ENCODE data around the gene UBE2H. TPM values are rescaled to one million over a fixed set of nuclear protein-coding genes. Genes with fewer than 3 reads are reported as not detected.
"Not testable (repeated sequence)": the region's sequence is repeated elsewhere in the genome, so short reads cannot be mapped to it uniquely, and the experiment has no call there.

UBE2H gene
- total RNA-seq, 6 donors from 2014 or later = 60.5 to 138 (median 65.4) TPM

DNA sequence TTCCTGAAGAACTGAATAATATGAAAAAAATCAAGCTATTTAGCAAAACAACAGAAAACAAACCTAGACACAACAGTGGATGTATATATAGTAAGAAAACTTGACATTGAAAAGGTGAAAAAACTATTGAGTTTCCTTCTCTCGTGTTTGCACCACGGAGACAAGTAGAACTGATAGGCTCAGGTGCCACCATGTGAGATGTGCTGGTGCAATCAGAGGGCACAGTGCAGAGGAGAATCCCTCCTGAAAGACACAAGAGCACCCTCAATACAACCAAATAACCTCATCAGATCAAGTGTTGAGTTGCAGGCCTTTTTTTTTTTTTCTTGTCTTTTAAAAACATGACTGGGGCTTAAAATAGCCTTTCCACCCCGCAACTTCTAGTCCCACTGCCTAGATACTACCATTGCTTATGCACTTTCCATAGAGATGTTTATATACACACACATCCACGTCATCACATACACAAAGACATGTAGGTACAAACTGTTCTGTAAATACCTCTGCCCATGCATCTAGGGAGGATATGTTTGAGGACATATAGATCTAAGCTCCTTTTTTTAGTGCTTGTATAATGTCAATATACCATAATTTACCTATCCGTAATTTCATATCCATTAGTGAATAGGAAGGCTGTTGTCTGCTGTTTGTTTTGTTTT, 54.1 kb downstream of the UBE2H start:
- no peaks in the 10 kb centered on the region for H3K27me3 ChIP-seq
- H3K27ac ChIP-seq = peak overlapping the region in 3 of 4 donors; percentile 1 to 54 (median 44)
- no peak for DNase-seq
- WGBS, 2 donors = 72 to 80% methylated on average over 5 of the region's 5 CpGs
- H3K4me1 ChIP-seq = peaks cover 0 to 14% (median 9%) of the 10 kb centered on the region in 4 donors
- peak in 2 of 4 donors; percentile 67 to 85 for TF ChIP-seq EP300 (IDR thresholded peaks at IDR 0.05)
- no peak for TF ChIP-seq POLR2A (IDR thresholded peaks at IDR 0.05)
- H3K36me3 ChIP-seq = peaks cover 0 to 19% (median 1%) of the 10 kb centered on the region in 4 donors
- ATAC-seq (ENCODE audit: low FRiP score in 2 of 2) = no peak
- no peaks in the 10 kb centered on the region for H3K9me3 ChIP-seq
- no peak overlapping the region for H3K4me3 ChIP-seq

DNA sequence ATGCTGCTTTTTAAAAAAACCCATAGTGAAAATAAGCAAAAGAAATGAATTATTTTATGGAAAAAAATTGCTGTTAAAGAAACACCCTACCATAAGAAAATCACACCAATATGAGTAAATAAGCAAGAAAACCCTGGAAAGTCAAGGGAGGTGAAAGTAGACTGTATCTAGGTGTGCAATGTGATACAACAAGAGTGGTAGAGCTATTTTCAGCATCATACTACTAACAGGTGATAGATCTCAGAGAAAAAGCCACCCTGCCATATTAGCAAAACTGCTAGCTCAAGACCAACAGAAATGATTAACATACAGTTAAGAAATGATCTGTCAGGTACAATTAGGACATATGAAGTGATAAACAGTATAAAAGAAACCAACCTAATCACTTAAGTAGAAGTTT, 54.8 kb downstream of the UBE2H start:
- peak overlapping the region in 3 of 4 donors; percentile 1 to 54 (median 44) for H3K27ac ChIP-seq
- H3K4me3 ChIP-seq = no peak overlapping the region
- no peaks in the 10 kb centered on the region for H3K9me3 ChIP-seq
- no peaks in the 10 kb centered on the region for H3K27me3 ChIP-seq
- peaks cover 0 to 19% (median 1%) of the 10 kb centered on the region in 4 donors for H3K36me3 ChIP-seq
- DNase-seq (no peak), ATAC-seq (ENCODE audit: low FRiP score in 2 of 2) (no peak)
- H3K4me1 ChIP-seq = peaks cover 0 to 14% (median 9%) of the 10 kb centered on the region in 4 donors
- no peak for TF ChIP-seq EP300 (IDR thresholded peaks at IDR 0.05)
- TF ChIP-seq, protein P1, sequence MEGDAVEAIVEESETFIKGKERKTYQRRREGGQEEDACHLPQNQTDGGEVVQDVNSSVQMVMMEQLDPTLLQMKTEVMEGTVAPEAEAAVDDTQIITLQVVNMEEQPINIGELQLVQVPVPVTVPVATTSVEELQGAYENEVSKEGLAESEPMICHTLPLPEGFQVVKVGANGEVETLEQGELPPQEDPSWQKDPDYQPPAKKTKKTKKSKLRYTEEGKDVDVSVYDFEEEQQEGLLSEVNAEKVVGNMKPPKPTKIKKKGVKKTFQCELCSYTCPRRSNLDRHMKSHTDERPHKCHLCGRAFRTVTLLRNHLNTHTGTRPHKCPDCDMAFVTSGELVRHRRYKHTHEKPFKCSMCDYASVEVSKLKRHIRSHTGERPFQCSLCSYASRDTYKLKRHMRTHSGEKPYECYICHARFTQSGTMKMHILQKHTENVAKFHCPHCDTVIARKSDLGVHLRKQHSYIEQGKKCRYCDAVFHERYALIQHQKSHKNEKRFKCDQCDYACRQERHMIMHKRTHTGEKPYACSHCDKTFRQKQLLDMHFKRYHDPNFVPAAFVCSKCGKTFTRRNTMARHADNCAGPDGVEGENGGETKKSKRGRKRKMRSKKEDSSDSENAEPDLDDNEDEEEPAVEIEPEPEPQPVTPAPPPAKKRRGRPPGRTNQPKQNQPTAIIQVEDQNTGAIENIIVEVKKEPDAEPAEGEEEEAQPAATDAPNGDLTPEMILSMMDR (IDR thresholded peaks at IDR 0.05) = no peak
- no peak for TF ChIP-seq POLR2A (IDR thresholded peaks at IDR 0.05)
- TF ChIP-seq POLR2AphosphoS5 (IDR thresholded peaks at IDR 0.05) = no peak

DNA sequence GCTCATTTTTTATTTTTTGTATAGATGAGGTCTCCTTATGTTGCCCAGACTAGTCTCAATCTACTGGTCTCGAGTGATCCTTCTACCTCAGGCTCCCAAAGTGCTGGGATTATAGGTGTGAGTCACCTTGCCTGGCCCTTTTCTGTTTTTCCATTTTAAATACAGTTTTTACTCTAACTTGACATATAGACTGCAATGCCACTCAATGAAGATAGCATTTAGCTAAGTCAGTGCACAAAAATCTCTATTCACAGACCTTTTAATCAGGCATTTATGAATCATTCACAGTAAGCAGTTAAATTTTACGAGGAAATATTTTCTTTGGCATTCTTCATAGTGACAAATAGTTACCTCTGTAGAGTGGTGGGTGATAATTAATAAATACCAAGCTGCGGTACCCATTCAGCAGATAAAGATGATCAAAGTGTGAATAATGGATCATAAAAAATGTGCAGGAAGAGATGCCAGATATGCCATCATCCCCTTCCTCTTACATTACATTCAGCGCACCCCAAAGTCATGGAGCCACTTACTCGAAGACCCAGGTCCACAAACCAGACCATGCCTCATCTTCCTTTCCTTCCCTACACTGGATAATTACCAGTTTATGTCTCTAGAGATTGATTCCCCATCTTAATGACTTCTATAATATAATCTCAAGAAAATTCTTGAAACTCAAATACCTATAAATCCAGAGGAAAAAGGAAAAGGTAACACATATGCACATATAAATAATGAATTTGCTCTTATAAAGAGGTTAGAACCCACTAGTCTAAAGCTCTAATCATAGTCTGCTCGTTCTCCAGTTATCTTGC, 56.0 kb downstream of the UBE2H start:
- TF ChIP-seq EP300 (IDR thresholded peaks at IDR 0.05) (no peak), POLR2AphosphoS5 (IDR thresholded peaks at IDR 0.05) (no peak), POLR2A (IDR thresholded peaks at IDR 0.05) (no peak)
- TF ChIP-seq, protein P1 (IDR thresholded peaks at IDR 0.05) = no peak
- ATAC-seq (ENCODE audit: low FRiP score in 2 of 2) = no peak
- no peaks in the 10 kb centered on the region for H3K27me3 ChIP-seq
- peaks cover 0 to 14% (median 9%) of the 10 kb centered on the region in 4 donors for H3K4me1 ChIP-seq
- H3K36me3 ChIP-seq = peaks cover 0 to 18% (median 1%) of the 10 kb centered on the region in 4 donors
- no peak overlapping the region for H3K4me3 ChIP-seq
- no peak for DNase-seq
- H3K9me3 ChIP-seq = no peaks in the 10 kb centered on the region
- WGBS, 2 donors = 86 to 90% methylated on average over 6 of the region's 6 CpGs
- H3K27ac ChIP-seq = no peak overlapping the region

DNA sequence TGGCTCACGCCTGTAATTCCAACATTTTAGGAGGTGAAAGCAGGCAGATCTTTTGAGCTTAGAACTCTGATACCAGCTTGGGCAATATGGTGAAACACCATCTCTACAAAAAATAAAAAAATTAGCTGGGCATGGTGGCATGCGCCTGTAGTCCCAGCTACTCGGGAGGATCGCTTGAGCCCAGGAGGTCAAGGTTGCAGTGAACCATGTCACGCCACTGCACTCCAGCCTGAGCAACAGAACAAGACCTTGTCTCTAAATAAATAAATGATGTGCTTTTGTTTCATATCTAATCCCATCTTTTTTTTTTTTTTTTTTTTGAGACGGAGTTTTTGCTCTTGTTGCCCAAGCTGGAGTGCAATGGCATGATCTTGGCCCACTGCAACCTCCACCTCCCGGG, 58.6 kb downstream of the UBE2H start:
- H3K4me1 ChIP-seq = peaks cover 1 to 14% (median 11%) of the 10 kb centered on the region in 4 donors
- H3K36me3 ChIP-seq; H3K9me3 ChIP-seq; DNase-seq; H3K27me3 ChIP-seq; ATAC-seq (ENCODE audit: low FRiP score in 2 of 2); H3K27ac ChIP-seq; H3K4me3 ChIP-seq: not testable (repeated sequence)
- 91 to 93% methylated on average over 7 of the region's 7 CpGs for WGBS, 2 donors

DNA sequence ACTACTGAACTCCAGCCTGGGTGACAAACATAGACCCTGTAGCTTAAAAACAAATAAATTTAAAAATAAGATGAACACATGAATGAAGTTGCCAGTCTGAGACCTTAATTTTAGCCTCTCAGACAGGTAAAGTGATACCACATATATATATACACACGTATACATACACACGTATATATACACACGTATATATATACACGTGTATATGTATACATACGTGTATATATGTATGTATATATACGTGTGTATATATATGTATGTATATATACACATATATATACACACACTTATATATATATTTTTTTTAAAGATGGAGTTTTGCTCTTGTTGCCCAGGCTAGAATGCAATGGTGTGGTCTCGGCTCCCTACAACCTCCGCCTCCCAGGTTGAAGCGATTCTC, 62.7 kb downstream of the UBE2H start:
- TF ChIP-seq POLR2A (IDR thresholded peaks at IDR 0.05) = no peak
- no peak for TF ChIP-seq POLR2AphosphoS5 (IDR thresholded peaks at IDR 0.05)
- no peak for TF ChIP-seq EP300 (IDR thresholded peaks at IDR 0.05)
- TF ChIP-seq, protein P1 (IDR thresholded peaks at IDR 0.05) = no peak
- no peaks in the 10 kb centered on the region for H3K27me3 ChIP-seq
- WGBS, 2 donors = 92 to 96% methylated on average over 9 of the region's 9 CpGs
- H3K36me3 ChIP-seq = peaks cover 0 to 6% (median 0%) of the 10 kb centered on the region in 4 donors
- no peak overlapping the region for H3K27ac ChIP-seq
- no peak overlapping the region for H3K4me3 ChIP-seq
- DNase-seq = no peak
- no peaks in the 10 kb centered on the region for H3K9me3 ChIP-seq
- H3K4me1 ChIP-seq = peaks cover 0 to 16% (median 6%) of the 10 kb centered on the region in 4 donors
- no peak for ATAC-seq (ENCODE audit: low FRiP score in 2 of 2)

All from upper lobe of left lung (tissue), 6 donors.